Left colon (tissue), 2 donors: Measurements from ENCODE around the gene GGPS1. TPM values are rescaled to one million over a fixed set of nuclear protein-coding genes. Genes with fewer than 3 reads are reported as not detected.
"Not testable (repeated sequence)": the region's sequence is repeated elsewhere in the genome, so short reads cannot be mapped to it uniquely, and the experiment has no call there.

Experiments
- ATAC-seq: fragments of 200-7000 bp; cut with Tn5 transposase; one replicate; pipeline ENCODE4 v1.9.1; 2020; ENCODE audit warnings: mild to moderate bottlenecking, moderate library complexity
- DNase-seq, 2 donors: peaks; one replicate each; pipeline ENCODE4 v3.0.0-alpha.2; 2020
- intact Hi-C, 2 donors: fragments of 100-400 bp; cut with DNase I in 1 of 2; cut with micrococcal nuclease in 1 of 2; formaldehyde crosslinking; loops; one replicate each; pipeline versions ENCODE4 v1.11.2 to v1.14.0; 2022; cut with DNase I, micrococcal nuclease
- total RNA-seq, 2 donors: library from RNA; stranded (reverse); fragmentation: NEBNext Ultra II Directional; extraction: Animal tissue kit (Norgen Biotek cat#: 25700); gene quantifications; one replicate each; pipeline ENCODE4 v1.2.1, GENCODE V29; 2021
- donor health status: DM: no; HTN: no; CAD: no.
- donor health status: DM: yes; HTN: yes; CAD: no.

GGPS1 gene
- total RNA-seq, 2 donors from 2014 or later, result 29.9 to 30.9 TPM

DNA sequence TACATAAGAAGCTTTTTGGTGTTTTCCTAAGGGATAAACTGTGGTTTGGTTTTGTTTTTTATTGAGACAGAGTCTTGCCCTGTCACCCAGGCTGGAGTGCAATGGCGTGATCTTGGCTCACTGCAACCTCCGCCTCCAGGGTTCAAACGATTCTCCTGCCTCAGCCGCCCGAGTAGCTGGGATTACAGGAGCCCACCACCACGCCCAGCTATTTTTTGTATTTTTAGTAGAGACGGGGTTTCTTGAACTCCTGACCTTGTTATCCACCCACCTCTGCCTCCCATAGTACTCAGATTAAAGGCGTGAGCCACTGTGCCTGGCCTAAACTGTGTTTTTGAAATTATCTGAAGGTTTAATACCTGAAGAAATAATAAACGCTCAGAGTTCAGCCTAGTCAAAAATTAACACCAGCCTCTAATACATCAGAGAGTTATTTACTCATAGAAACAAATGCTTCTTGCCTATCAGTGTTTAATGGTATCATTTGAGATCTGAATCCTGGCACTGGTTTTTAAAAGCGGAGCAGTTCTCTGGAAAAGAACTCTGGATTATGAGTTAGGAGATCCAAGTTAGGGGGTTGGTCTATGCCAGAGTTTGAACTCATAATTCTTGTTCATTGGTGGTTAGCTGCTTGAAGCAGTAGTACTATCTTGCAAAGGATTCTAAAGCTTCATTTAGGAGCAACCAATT is 29.1 kb upstream of the GGPS1 start:
- intact Hi-C loops, result no loop called here
- ATAC-seq (no peak), DNase-seq (no peak)

DNA sequence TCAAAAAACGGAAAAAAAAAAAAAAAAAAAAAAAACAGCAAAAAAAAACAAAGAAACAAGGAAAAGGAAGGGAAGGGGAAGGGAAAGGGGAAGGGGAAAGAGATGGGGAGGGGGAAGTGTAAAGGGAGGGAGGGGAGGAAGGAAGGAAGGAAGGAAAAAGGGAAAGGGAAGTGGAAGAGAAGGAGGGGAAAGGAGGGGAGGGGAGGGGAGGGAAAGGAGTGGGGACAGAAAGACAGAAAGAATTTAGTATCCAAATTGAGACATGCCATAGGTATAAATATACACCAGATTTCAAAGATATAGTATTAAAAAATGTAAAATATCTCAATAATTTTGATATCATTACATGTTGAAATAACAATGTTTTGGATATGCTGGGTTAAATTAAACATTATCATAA is 26.2 kb upstream of the GGPS1 start:
- intact Hi-C loops, result no loop called here

DNA sequence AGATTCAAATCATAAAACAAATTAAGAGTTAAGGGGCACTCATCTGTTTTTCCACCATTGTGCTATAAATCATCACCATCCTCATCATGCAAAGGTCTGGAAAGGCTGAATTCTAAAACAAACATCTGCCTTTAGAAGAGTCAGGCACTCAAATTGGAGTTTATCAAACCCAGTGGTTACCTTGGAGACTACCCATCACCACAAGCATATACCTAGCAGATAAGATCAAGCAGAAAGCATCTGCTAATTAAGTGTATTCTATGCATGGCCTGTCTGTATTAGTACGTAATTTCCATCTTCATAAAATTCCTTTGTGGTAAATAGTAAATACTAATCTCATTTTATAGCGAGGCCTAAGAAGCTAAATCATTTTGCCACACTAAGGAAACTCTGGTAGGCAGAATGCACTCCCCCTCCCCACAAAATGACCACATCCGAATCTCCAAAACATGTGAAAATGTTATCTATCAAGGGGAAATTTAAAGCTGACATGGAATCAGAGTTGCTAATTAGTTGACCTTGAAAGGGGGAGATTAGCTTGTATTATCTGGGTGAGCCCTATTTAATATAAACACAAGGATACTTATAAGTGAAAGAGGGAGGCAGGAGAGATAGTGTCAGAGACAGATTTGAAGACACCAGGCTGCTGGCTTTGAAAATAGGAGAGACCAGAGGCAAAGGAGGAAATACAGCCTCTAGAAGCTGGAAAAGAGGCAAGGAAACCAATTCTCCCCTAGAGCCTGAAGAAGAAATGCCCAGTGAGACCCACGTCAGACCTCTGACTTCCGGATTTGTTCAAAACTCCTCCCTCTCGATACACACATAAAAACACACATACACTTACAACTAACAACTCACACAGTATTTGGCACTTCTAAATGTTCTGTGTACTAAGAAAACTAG is 23.6 kb upstream of the GGPS1 start:
- DNase-seq (no peak), ATAC-seq (no peak)
- intact Hi-C loops, result no loop called here

More for the DNA sequence above, 26.2 kb upstream of the GGPS1 start:
- DNase-seq (no peak), ATAC-seq (no peak)

DNA sequence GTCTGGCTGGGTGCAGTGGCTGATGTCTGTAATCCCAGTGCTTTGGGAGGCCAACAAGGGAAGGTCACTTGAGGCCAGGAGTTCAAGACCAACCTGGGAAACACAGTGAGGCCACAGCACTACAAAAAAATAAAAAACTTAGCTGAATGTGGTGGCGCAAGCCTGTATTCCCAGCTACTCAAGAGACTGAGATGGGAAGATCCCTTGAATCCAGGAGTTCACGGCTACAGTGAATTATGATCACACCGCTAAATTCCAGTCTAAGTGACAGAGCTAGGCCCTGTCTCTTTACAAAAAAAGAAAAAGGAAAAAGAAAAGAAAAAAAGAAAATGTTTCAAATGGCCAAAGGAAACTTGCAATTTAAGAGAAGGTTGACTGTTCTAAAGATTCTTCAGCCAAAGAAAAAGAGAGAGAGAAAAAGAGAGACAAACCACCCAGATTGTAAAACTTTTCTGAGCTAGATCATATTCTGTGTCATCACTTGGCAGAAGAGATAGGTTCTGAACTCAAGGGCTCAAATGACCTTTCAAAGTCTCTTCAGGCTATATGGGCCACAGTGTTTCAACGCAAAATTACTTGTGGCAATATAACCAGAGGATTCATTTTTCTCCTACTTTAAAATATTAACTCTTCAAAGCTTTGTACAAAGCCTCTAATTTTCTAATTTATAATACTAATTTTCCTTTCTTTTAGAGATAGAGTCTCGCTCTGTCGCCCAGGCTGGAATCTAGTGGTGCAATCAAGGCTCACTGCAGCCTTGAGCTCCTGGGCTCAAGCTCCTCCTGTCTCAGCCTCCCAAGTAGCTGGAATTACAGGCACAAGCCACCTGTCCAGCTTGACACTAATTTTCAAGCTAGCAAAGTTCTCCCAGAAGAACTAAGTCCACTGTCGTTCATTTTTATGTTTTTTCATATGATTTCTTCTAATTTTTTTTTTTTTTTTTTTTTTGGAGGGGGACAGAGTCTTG is 20.9 kb upstream of the GGPS1 start:
- no peak for DNase-seq
- no peak for ATAC-seq
- intact Hi-C loops, result no loop called here

DNA sequence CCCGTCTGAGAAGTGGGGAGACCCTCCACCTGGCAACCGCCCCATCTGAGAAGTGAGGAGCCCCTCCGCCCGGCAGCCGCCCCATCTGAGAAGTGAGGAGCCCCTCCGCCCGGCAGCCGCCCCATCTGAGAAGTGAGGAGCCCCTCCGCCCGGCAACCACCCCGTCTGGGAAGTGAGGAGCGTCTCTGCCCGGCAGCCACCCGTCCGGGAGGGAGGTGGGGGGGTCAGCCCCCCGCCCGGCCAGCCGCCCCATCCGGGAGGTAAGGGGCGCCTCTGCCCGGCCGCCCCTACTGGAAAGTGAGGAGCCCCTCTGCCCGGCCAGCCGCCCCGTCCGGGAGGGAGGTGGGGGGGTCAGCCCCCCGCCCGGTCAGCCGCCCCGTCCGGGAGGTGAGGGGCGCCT is 19.2 kb upstream of the GGPS1 start:
- ATAC-seq, DNase-seq, intact Hi-C loops: not testable (repeated sequence)

DNA sequence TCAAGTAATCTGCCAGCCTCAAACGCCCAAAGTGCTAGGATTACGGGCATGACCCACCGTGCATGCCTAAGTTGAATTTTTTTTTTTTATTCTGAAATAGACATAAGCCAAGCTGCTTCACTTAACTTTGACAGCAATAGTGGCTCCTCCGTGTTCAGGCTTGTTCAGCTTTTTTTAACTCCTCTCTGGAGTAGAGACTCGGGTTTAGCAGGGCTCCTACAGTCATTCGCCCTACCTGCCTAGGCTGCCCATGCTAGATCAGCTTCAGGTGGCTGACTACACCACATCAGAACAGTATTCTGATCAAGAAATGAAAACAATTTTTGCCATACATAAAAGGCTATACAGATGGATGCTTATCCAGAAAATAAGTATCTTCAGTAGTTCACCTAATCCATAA is 15.1 kb upstream of the GGPS1 start:
- DNase-seq (no peak), ATAC-seq (no peak)
- intact Hi-C loops, result loop anchor here in 1 of 2 donors (10.0 kb wide), 1 partner anchor 48 kb away; no protein-coding TSS in a partner anchor

DNA sequence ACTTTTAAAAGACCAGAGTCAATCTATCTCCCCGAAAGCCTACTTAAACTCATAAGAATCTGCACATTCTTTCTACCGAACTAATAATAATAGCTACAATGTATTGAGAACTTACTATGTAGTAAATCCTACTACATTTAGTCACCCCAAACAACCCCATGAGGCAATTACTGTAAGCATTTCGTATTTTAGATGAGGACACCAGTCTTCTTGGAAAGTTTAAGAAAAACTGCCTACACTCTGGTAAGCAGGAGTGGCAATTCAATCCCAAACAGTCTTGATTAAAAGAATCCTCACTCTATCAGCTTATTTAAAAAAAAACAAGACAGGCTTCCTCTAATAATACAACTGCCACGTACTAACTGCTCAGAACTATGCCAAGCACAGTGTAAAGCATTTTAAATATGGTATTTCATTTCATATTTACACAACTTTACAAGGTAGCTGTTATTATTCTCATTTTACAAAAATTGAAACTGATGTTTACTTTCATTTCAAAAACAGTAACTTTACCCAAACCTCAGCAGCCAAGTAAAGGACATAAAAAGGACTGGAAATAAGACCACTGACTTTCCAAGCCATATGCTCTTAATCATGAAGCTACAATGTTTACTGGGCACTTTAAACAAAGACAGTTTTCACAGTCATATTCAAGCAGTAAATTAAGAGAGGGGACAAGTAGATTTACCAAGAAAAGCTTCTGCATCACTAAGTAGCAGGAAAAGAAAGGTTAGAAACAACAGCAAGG is 14.3 kb upstream of the GGPS1 start:
- intact Hi-C loops, result loop anchor here in 1 of 2 donors (10.0 kb wide), 1 partner anchor 49 kb away; no protein-coding TSS in a partner anchor
- no peak for ATAC-seq
- no peak for DNase-seq

DNA sequence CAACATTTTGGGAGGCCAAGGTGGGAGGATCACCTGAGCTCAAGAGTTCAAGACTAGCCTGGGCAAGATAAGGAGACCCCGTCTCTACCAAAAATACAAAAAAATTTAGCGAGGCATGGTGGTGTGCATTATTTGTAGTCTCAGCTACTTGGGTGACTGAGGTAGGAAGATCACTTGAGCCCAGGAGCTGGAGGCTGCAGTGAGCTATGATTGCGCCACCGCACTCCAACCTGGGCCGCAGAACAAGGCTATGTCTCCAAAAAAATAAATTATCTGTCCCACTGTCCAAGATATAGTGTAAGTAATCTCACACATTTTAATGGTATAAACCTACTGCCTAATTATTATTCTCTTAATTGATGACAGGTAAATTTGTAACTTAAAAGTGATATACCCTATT is 13.2 kb upstream of the GGPS1 start:
- DNase-seq (no peak), ATAC-seq (no peak)
- intact Hi-C loops, result loop anchor here in 1 of 2 donors (10.0 kb wide), 1 partner anchor 50 kb away; no protein-coding TSS in a partner anchor

DNA sequence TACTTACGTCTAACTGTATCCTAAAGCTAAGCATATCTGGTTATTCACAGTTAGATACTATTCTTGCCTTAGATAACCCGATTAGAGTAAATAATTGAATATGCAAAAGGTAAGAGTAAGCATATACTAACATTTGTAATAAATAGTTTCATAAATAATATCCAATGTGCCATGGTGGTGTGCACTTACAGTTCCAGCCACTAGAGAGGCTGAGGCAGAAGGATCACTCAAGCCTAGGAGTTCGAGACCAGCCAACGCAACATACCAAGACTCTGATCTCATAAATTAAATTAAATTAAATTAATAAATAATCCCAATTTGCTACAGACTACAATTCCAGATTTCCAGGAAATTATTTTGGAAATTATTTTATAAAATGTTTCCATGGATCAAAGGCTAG is 12.6 kb upstream of the GGPS1 start:
- ATAC-seq (no peak), DNase-seq (no peak)
- intact Hi-C loops, result loop anchor here in 1 of 2 donors (10.0 kb wide), 1 partner anchor 51 kb away; no protein-coding TSS in a partner anchor

DNA sequence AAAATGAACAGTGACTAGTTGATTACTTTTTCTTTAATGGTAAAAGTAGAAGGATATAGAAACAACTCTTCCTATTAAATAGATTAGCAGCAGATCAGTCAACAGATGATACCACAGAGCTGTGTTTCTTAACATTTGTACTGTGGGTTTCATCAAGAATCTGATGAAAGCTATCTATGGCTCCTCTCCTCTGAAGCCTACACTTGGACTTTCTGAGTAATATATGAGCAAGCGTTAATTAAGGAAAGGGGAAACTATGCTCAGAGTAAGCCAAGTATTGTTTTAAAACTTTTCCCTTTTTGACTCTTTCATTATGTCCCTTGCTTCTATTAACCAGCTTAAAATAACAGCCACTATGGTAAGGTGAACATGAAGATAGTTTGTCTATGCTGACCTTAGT is 11.2 kb upstream of the GGPS1 start:
- DNase-seq, result no peak
- intact Hi-C loops, result loop anchor here in 1 of 2 donors (10.0 kb wide), 1 partner anchor 52 kb away; no protein-coding TSS in a partner anchor
- no peak for ATAC-seq

DNA sequence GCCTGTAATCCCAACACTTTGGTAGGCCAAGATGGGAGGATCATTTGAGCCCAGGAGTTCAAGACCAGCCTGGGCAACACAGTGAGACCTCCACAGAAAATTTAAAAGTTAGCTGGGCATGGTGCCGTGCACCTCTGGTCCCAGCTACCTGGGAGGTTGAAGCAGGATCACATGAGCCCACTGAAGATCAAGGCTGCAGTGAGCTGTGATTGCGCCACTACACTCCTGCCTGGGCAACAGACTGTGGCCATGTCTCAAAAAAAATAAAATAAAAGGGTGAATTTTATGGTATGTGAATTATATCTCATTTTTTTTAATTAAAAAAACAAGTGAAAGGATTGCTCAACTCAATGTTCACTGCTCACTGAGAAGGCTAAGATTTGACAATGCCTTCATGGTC is 9.1 kb upstream of the GGPS1 start:
- DNase-seq, result no peak
- ATAC-seq, result no peak
- intact Hi-C loops, result loop anchor here in 1 of 2 donors (10.0 kb wide), 1 partner anchor 54 kb away; no protein-coding TSS in a partner anchor

DNA sequence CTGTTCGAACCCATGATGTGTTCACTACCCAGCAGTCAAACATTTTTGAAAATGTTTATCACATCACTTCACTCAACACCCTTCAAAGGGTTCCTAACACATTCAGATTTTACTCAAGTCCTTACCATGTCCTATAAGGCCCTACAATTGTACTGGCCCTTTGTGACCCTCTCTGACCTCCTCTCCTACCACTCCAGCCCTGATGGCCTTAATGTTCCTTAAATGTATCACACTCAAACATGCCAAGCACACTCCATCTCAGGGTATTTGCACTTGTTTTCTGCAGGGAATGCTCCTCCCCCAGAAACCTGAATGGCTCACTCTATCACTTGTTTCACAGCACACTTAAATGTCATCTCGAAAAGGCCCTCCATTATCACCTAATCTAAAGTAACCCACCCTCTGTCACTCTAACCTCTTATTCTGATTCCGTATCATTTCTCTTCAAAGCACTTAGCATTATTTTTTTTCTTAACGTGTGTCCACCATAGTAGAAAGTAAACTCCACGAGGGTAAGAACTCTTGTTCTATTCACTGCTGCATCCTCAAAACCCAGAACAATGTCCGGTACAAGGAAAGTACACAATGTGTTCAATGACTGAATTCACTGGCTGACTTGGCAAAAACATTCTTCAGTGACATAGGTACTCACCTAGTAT is 7.7 kb upstream of the GGPS1 start:
- ATAC-seq (no peak), DNase-seq (no peak)
- intact Hi-C loops, result no loop called here

DNA sequence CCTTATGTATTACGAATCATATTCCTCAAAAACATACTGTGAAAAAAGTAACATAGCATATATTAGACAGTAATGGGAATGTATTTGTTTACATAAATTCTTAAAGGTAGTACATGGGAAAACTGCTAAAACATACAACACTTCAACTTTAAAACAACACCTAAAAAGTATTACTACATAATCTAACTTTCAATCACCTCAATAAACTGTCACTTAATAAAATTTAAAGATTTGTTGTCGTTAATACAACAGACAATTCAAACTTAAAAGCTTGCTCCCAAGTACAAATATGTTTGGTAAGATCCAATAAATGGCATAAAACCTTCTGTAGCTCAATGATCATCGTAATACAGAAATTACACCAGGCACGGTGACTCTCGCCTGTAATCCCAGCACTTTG is 4.1 kb upstream of the GGPS1 start:
- ATAC-seq, result no peak
- no peak for DNase-seq
- intact Hi-C loops, result no loop called here

DNA sequence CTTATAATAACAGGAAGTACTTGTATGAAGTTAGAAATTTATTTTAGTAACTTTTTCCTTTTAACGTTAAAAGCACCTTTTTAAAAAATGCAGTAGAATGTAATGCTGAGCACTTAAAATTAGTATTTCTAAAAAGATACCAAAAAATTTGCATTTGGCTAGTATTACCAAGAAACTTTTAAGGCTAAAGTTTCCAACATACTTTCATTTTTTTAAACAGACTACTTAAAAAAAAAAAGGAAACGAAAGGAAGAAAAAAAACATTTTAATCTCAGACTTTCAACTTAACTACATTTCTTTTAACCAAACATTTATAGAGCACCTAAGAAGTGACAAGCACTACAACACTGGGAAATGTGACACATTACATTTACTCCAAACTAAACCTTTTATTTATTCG is 3.2 kb upstream of the GGPS1 start:
- intact Hi-C loops, result no loop called here
- no peak for ATAC-seq

DNA sequence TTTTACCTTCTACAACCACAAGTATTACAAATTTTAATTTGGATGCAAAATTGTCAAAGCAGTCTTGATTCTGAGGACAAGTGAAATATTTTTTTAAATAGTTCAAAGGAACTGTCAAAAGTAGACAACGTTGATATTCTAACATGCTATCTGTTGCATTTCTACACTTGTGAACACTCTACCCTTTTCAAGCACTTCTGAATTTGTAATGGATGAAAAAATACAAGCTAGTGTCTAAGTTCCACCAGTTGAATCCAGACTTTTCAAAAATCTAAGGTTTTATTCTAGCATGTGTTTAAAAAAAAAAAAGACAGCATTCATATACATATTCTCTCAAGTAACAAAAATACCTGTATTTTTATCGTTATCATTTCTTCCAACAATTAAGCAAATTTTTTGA is 2.5 kb upstream of the GGPS1 start:
- ATAC-seq (no peak), DNase-seq (no peak)
- intact Hi-C loops, result no loop called here

More for the DNA sequence above, 3.2 kb upstream of the GGPS1 start:
- DNase-seq, result no peak

DNA sequence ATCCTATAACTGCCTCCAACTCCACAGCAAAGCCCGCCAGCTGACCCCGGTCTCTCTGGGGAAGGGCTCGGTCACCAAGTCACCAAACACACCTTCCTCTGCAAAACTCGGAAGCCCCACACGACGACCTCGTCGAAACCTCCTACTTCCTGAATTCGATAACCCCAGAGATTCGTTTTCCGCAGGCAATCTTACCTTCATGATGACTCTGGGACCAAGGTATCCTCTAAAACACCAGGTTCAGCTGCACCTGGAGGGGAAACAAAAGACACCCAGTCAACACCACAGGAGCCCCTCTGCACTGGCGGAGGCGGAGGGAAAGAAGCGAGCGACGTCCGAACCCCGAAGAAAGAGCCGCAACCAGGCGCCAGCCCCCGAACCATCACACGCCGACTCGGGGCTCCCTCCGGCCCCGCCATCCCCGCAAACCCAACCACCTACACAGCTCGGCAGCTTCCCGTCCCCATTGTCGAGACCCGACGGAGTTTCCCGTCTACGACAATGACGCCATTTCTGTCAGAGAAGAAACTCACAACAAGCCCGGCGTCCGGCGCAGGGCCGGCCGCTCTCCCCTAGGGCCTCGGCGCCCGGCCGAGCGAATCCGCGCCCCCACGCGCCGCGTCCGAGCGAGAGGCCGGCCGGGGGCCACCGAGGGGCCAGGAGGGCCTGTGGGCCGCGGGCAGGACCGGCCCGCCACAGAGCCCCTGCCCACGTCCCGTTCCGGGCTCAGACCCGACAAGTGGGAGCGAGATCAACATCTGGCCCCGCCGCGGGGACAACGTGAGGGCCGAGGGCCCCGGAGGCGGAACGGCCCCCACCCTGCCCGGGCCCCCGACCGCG is 1.4 kb upstream of the GGPS1 start:
- ATAC-seq, result no peak
- intact Hi-C loops, result no loop called here
- peak; percentile 34 to 51 for DNase-seq
